Activated CD4-positive, alpha-beta T cell treated with anti-CD3 and anti-CD28 coated beads, Interleukin-2, amount 50 U/mL, for 4 hours (primary cell): ENCODE data around the gene MAGEC3.
"Not testable (repeated sequence)": the region's sequence is repeated elsewhere in the genome, so short reads cannot be mapped to it uniquely, and the experiment has no call there.

Experiments used
- DNase-seq, 2 experiments: peaks; one replicate each; pipeline ENCODE4 v3.0.0-alpha.2; 2020

MAGEC3 gene

GRCh38 chrX:141838016-141838415 lies at the start of gene MAGEC3:
Gene MAGEC3, plus strand, starts transcription at chrX:141838316. Its CDS starts 0 bp downstream, at chrX:141838316.
- DNase-seq: no peak

GRCh38 chrX:141791856-141792255 lies 46.3 kb upstream of the MAGEC3 start:
- no peak for DNase-seq

DNA sequence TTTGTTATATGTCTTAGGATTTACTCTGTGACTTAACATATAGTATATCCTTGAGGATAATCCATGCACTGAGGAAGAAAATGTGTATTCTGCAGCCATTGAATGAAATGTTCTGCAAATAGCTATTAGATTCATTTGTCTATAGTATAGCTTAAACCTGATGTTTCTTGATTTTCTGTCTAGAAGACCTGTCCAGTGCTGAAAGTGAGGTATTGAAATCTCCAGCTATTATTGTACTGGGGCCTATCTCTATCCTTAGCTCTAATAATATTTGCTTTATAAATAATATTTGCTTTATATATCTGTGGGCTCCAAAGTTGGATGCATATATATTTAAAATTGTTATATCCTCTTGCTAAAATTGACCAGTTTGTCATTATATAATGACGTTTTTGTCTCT lies 26.7 kb upstream of the MAGEC3 start:
- DNase-seq: no peak

DNA sequence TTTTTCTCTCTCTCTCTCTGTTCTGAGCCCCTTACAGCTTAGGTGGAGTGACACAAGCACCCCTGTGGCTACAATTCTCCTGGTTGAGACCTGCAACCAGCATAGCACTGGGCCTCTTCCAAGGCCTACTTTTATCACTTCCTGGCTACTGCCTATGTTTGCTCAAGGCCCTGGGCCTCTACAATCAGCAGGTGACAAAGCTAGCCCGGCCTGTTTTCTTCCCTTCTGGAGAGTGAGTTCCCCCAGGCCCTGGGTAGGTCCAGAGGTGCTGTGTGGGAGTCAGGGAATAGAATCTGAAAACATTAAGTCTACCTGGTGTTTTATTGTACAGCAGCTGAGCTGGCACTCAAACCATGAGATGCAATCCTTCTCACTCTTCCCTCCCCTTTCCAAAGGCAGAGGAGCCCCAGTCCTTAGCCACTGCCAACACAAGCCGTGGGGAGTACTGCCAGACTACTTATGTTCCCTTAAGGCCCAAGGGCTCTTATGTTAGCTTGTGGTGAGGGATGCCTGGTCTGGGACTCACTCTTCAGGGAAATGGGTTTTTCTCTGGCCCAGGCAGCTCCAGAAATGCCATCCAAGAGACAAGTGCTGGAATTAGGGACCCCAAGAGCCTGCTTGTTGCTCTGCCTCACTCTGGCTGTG lies 23.8 kb upstream of the MAGEC3 start:
- no peak for DNase-seq

GRCh38 chrX:141815904-141816303 lies 22.2 kb upstream of the MAGEC3 start:
- DNase-seq: no peak

- no peak for DNase-seq
These were observed 5.9 kb upstream of the MAGEC3 start for GRCh38 chrX:141832247-141832646.

DNA sequence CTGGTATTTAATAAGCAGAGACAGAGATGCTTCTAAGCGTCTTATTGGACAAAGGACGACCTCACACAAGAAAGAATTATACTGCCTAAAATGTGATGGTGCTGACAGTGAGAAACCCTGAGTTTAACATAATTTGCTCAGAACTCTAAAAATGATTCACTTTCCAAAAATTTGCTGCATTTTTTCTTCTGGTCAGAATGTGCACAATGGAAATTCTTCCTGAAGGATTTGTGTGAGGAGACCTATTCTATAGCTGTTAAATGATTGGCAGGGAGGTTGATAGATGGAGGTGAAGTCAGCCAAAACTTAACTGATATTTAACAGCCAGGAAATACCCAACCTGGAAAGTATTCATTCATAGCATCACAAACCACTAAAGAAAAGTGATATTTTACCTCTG lies 1.7 kb downstream of the MAGEC3 start:
- no peak for DNase-seq

- DNase-seq: no peak
These were observed 19.4 kb downstream of the MAGEC3 start for GRCh38 chrX:141857479-141857878.

DNA sequence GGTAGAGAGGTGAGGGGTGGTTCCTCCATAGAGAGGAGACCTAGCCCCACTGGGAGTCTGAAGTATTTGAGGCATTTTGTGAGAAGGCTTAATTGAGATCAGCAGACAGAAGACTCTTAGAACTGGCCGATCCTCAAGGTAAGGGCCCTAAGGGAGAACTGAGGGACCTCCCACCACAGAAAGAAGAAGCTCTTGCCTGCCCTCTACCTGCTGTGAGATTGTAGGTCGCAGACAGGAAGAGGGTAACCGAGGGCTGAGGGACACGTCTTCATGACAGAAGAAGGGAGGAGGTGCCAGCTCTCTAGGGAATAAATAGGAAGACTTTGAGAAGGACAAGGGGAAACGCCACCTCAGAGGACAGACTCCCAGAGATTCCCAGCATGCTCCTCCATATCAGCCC lies 41.5 kb downstream of the MAGEC3 start:
- DNase-seq: no peak

DNA sequence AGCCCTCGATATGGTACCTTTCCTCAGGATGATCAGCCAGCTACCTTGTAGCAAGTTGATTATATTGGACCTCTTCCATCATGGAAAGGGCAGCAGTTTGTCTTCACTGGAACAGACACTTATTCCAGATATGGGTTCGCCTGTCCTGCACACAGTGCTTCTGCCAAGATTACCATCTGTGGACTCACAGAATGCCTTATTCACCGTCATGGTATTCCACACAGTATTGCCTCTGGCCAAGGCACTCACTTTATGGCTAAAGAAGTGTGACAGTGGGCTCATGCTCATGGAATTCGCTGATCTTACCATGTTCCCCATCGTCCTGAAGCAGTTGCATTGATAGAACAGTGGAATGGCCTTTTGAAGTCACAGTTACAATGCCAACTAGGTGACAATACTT lies 50.7 kb downstream of the MAGEC3 start:
- not testable (repeated sequence) for DNase-seq

DNA sequence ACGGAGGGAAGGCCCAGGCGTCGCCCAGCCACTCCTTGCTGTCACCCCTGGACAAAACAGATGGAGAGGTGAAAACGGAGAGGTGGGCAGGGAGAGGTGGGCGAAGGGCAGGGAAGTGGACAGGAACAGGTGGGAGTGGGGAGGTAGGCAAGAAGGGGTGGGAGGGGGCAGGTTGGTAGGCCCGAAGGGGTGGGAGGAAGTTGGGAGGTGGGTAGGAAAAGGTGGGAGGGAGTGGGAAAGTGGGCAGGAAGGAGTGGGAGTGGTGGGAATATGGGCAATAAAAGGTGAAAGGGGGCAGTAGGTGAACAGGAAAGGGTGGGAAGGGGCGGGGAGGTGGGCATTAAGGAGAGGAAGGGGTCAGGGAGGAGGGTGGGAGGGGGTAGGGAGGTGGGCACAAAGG lies 56.6 kb downstream of the MAGEC3 start:
- no peak for DNase-seq

DNA sequence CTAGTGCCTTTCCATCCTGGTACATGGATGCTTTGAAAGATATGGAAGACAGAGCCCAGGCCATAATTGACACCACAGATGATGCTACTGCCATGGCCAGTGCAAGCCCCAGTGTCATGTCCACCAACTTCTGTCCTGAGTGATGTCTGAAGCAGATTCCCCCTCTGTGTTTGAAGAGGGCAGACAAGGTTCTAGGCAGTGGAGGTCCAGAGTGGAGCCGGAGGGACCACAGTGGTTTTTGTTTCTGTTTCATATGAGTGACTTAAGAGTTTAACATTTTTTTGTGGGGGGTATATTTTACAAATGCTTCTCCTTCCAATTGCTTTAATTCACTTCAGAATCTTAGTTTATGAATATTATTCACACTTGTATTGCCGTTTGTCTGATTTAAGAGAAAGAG lies 59.6 kb downstream of the MAGEC3 start:
- no peak for DNase-seq

DNA sequence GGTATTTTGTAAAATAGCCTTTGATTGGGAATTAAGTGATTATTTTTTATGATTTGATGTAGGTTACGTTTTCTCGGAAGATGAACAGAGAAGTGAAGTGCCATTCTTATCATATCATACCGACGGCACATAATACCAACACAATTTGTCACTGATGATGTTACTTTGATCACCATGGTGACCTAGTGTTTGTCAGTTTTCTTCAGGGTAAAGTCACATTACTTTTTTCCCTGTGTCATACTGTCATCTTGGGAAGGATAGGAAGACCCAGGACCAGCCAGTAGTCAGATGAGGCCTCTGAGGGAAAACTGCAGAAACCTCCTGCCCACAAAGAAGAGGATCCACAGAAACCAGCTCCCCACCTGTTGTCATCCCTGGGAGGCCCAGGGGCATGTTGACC lies 64.2 kb downstream of the MAGEC3 start:
- no peak for DNase-seq

GRCh38 chrX:141903400-141904155 lies 65.5 kb downstream of the MAGEC3 start, which contains the start of gene MAGEC1:
Gene MAGEC1, plus strand, starts transcription at chrX:141903894. Its CDS starts 1,179 bp downstream, at chrX:141905073.
- DNase-seq: no peak

GRCh38 chrX:141904262-141904661 lies 66.1 kb downstream of the MAGEC3 start:
- no peak for DNase-seq

GRCh38 chrX:141917801-141918200 lies 79.7 kb downstream of the MAGEC3 start:
- DNase-seq: no peak

- no peak for DNase-seq
These were observed 86.2 kb downstream of the MAGEC3 start for GRCh38 chrX:141924293-141924692.

DNA sequence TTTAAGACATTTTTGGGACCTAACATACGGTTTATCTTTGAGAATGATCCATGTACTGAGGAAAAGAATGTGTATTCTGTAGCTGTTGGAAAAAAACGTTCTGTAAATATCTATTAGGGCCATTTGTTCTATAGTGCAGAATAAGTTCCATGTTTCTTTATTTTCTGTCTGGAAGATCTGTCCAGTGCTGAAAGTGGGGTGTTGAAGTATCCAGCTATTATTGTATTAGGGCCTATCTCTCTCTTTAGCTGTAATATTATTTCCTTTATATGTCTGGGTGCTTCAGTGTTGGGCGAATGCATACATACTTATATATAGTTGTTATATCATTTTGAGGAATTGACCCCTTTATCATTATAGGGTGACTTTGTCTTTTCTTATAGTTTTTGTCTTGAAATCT lies 90.3 kb downstream of the MAGEC3 start:
- no peak for DNase-seq

GRCh38 chrX:141934059-141934641 lies 96.0 kb downstream of the MAGEC3 start:
- no peak for DNase-seq

DNA sequence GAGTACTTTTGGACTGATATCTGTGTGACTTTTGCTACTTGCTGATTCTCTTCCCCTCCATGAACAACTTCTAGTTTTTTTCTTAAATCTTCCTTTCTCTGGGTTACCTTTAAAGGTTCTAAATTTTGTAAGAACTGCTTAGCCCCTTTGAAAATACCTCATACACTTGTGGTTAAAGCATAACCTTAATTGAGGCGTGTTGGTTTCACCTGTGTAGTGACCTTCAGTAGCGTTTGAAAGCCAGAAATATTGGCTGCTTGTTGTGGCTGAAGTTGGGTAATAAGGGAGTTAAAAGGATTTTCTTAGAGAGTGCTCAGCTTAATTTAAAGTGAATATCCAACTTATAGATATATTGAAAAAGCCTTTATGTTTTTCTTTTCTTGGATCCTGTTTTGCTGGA lies 97.5 kb downstream of the MAGEC3 start:
- no peak for DNase-seq

- no peak for DNase-seq
These were observed 98.0 kb downstream of the MAGEC3 start for GRCh38 chrX:141936080-141936479.

- no peak for DNase-seq
These were observed 103.1 kb downstream of the MAGEC3 start for GRCh38 chrX:141941234-141941633.

DNA sequence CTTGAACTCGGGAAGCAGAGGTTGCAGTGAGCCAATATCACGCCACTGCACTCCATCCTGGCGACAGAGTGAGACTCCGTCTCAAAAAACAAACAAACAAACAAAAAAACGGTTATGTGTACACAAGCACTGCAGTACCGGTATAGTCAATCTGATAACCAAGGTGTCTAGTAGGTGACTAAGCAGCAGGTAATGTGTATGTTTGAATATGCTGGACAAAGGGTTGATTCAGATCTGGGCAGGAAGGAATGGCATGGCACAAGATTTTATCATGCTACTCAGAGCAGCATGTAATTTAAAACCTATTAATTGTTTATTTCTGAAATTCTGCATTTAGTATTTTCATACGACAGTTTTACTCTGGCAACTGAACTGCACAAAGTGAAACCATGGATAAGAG lies 107.3 kb downstream of the MAGEC3 start:
- DNase-seq: no peak

DNA sequence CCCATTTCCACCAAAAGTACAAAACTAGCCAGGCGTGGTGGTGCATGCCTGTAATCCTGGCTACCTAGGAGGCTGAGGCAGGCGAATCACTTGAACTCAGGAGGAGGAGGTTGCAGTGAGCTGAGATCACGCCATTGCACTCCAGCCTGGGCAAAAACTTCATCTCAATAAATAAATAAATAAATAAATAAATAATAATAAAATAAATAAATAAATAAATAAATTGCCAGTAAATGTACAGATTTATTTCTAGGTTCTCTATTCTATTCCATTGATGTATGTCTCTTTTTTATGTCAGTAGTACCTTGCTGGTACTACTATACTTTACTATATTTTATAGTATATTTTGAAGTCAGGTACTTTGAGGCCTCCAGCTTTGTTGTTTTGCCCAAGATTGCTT lies 109.2 kb downstream of the MAGEC3 start:
- DNase-seq: no peak
